GM23338 (cell line): ENCODE data around the gene PALM.

Experiments used
- CREB1 ChIP-seq: fragments of 250-450 bp; sonication (Bioruptor Pico); IDR thresholded peaks from 2 replicates; pipeline ENCODE4 v1.5.0; 2020; ENCODE audit warnings: low read depth, mild to moderate bottlenecking, moderate library complexity
- EZH2 ChIP-seq: fragments of 200-600 bp; sonication (generic); IDR thresholded peaks from one replicate; pipeline ENCODE4 v1.8.0; 2017; ENCODE audit warnings: antibody characterized with exemption, mild to moderate bottlenecking, low read depth; ENCODE audit not compliant: unreplicated experiment
- EZH2phosphoT487 ChIP-seq: fragments of 200-600 bp; sonication (generic); IDR thresholded peaks from one replicate; pipeline ENCODE4 v1.8.1; 2018; ENCODE audit warnings: antibody characterized with exemption; ENCODE audit not compliant: unreplicated experiment
- JUNB ChIP-seq: IDR thresholded peaks from one replicate; pipeline ENCODE4 v1.6.1; 2016; ENCODE audit warnings: antibody characterized with exemption; ENCODE audit not compliant: unreplicated experiment
- NANOG ChIP-seq: IDR thresholded peaks from 2 replicates; pipeline ENCODE4 v1.6.1; 2016; ENCODE audit warnings: antibody characterized with exemption, borderline replicate concordance
- ZNF331 ChIP-seq: fragments of 250-450 bp; sonication (Bioruptor Pico); IDR thresholded peaks from 2 replicates; pipeline ENCODE4 v1.5.0; 2020; ENCODE audit warnings: low read depth, mild to moderate bottlenecking, moderate library complexity
- TF ChIP-seq, protein P1 (sequence below), 2 experiments: fragments of 200-600 bp in 1 of 2; sonication (generic) in 1 of 2; conservative IDR thresholded peaks; 2 replicates each; pipeline versions ENCODE4 v1.5.1 to v1.6.1; 2016 to 2017; ENCODE audit warnings: antibody characterized with exemption in 2 of 2, low read depth in 2 of 2, mild to moderate bottlenecking in 2 of 2, moderate library complexity in 1 of 2
- TF ChIP-seq, protein P2 (sequence below): IDR thresholded peaks from one replicate; pipeline ENCODE4 v1.6.1; 2018; ENCODE audit warnings: antibody characterized with exemption; ENCODE audit not compliant: unreplicated experiment
- TF ChIP-seq, protein P3 (sequence below): fragments of 250-450 bp; sonication (Bioruptor Pico); IDR thresholded peaks from 2 replicates; pipeline ENCODE4 v1.5.0; 2020; ENCODE audit warnings: mild to moderate bottlenecking, moderate library complexity

DNA sequence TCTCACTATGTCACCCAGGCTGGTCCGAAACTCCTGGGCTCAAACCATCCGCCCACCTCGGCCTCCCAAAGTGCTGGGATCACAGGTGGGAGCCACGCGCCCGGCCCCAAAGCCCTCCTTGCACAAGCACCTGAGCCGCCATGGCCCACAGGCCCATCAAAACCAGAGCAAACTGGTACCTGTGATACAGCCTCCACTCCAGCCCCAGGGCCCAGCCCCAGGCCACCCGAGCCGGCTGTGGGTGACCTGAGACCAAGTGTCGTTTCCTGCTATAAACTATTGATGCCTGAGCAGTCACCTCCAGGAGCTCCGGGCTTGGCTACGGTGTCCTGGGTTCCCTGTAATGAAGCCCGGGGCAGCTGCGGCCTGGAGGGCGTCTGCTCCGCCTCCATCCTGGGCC, 78.8 kb downstream of the PALM start:
- TF ChIP-seq, protein P1, sequence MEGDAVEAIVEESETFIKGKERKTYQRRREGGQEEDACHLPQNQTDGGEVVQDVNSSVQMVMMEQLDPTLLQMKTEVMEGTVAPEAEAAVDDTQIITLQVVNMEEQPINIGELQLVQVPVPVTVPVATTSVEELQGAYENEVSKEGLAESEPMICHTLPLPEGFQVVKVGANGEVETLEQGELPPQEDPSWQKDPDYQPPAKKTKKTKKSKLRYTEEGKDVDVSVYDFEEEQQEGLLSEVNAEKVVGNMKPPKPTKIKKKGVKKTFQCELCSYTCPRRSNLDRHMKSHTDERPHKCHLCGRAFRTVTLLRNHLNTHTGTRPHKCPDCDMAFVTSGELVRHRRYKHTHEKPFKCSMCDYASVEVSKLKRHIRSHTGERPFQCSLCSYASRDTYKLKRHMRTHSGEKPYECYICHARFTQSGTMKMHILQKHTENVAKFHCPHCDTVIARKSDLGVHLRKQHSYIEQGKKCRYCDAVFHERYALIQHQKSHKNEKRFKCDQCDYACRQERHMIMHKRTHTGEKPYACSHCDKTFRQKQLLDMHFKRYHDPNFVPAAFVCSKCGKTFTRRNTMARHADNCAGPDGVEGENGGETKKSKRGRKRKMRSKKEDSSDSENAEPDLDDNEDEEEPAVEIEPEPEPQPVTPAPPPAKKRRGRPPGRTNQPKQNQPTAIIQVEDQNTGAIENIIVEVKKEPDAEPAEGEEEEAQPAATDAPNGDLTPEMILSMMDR (conservative IDR thresholded peaks at IDR 0.05; ENCODE audit: low read depth in 2 of 2), result no peak
- TF ChIP-seq, protein P2, sequence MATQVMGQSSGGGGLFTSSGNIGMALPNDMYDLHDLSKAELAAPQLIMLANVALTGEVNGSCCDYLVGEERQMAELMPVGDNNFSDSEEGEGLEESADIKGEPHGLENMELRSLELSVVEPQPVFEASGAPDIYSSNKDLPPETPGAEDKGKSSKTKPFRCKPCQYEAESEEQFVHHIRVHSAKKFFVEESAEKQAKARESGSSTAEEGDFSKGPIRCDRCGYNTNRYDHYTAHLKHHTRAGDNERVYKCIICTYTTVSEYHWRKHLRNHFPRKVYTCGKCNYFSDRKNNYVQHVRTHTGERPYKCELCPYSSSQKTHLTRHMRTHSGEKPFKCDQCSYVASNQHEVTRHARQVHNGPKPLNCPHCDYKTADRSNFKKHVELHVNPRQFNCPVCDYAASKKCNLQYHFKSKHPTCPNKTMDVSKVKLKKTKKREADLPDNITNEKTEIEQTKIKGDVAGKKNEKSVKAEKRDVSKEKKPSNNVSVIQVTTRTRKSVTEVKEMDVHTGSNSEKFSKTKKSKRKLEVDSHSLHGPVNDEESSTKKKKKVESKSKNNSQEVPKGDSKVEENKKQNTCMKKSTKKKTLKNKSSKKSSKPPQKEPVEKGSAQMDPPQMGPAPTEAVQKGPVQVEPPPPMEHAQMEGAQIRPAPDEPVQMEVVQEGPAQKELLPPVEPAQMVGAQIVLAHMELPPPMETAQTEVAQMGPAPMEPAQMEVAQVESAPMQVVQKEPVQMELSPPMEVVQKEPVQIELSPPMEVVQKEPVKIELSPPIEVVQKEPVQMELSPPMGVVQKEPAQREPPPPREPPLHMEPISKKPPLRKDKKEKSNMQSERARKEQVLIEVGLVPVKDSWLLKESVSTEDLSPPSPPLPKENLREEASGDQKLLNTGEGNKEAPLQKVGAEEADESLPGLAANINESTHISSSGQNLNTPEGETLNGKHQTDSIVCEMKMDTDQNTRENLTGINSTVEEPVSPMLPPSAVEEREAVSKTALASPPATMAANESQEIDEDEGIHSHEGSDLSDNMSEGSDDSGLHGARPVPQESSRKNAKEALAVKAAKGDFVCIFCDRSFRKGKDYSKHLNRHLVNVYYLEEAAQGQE, result no peak
- TF ChIP-seq, protein P3, sequence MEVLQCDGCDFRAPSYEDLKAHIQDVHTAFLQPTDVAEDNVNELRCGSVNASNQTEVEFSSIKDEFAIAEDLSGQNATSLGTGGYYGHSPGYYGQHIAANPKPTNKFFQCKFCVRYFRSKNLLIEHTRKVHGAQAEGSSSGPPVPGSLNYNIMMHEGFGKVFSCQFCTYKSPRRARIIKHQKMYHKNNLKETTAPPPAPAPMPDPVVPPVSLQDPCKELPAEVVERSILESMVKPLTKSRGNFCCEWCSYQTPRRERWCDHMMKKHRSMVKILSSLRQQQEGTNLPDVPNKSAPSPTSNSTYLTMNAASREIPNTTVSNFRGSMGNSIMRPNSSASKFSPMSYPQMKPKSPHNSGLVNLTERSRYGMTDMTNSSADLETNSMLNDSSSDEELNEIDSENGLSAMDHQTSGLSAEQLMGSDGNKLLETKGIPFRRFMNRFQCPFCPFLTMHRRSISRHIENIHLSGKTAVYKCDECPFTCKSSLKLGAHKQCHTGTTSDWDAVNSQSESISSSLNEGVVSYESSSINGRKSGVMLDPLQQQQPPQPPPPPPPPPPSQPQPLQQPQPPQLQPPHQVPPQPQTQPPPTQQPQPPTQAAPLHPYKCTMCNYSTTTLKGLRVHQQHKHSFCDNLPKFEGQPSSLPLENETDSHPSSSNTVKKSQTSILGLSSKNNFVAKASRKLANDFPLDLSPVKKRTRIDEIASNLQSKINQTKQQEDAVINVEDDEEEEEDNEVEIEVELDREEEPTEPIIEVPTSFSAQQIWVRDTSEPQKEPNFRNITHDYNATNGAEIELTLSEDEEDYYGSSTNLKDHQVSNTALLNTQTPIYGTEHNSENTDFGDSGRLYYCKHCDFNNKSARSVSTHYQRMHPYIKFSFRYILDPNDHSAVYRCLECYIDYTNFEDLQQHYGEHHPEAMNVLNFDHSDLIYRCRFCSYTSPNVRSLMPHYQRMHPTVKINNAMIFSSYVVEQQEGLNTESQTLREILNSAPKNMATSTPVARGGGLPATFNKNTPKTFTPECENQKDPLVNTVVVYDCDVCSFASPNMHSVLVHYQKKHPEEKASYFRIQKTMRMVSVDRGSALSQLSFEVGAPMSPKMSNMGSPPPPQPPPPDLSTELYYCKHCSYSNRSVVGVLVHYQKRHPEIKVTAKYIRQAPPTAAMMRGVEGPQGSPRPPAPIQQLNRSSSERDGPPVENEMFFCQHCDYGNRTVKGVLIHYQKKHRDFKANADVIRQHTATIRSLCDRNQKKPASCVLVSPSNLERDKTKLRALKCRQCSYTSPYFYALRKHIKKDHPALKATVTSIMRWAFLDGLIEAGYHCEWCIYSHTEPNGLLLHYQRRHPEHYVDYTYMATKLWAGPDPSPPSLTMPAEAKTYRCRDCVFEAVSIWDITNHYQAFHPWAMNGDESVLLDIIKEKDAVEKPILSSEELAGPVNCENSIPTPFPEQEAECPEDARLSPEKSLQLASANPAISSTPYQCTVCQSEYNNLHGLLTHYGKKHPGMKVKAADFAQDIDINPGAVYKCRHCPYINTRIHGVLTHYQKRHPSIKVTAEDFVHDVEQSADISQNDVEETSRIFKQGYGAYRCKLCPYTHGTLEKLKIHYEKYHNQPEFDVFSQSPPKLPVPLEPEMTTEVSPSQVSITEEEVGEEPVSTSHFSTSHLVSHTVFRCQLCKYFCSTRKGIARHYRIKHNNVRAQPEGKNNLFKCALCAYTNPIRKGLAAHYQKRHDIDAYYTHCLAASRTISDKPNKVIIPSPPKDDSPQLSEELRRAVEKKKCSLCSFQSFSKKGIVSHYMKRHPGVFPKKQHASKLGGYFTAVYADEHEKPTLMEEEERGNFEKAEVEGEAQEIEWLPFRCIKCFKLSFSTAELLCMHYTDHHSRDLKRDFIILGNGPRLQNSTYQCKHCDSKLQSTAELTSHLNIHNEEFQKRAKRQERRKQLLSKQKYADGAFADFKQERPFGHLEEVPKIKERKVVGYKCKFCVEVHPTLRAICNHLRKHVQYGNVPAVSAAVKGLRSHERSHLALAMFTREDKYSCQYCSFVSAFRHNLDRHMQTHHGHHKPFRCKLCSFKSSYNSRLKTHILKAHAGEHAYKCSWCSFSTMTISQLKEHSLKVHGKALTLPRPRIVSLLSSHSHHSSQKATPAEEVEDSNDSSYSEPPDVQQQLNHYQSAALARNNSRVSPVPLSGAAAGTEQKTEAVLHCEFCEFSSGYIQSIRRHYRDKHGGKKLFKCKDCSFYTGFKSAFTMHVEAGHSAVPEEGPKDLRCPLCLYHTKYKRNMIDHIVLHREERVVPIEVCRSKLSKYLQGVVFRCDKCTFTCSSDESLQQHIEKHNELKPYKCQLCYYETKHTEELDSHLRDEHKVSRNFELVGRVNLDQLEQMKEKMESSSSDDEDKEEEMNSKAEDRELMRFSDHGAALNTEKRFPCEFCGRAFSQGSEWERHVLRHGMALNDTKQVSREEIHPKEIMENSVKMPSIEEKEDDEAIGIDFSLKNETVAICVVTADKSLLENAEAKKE (CRISPR knock-in tag), result no peak
- TF ChIP-seq JUNB (no peak), EZH2 (no peak), EZH2phosphoT487 (no peak), CREB1 (CRISPR knock-in tag) (no peak), NANOG (no peak), ZNF331 (no peak)
